Fibroblast of mammary gland (primary cell): Measurements from ENCODE around the gene CHST7.

Experiments used
- DNase-seq: peaks from one replicate; pipeline ENCODE4 v3.0.0-alpha.2; 2010; ENCODE audit warnings: low read depth
- H3K4me3 ChIP-seq: 2 replicates; pipeline ENCODE4 v1.5.1; 2011; ENCODE audit warnings: low read depth, mild to moderate bottlenecking, low read length, moderate library complexity; ENCODE audit not compliant: control insufficient read depth
- CTCF ChIP-seq: conservative IDR thresholded peaks from 2 replicates; pipeline ENCODE4 v1.5.1; 2011; ENCODE audit warnings: low read depth, low read length, inconsistent platforms; ENCODE audit not compliant: control insufficient read depth, insufficient read depth

CHST7 gene

GRCh38 chrX:46630141-46630540, 56.6 kb downstream of the CHST7 start:
- DNase-seq = peak; percentile 41
- no peak overlapping the region for H3K4me3 ChIP-seq
- TF ChIP-seq CTCF = no peak

- H3K4me3 ChIP-seq = no peak overlapping the region
- TF ChIP-seq CTCF = no peak
- DNase-seq = peak; percentile 26
These were observed 61.0 kb downstream of the CHST7 start for GRCh38 chrX:46634577-46634976.

- TF ChIP-seq CTCF = no peak
- no peak for DNase-seq
These were observed 61.6 kb downstream of the CHST7 start for GRCh38 chrX:46635186-46635585.

GRCh38 chrX:46636223-46636622, 62.7 kb downstream of the CHST7 start:
- no peak for TF ChIP-seq CTCF
- no peak for DNase-seq
- no peak overlapping the region for H3K4me3 ChIP-seq

More at GRCh38 chrX:46635186-46635585, 61.6 kb downstream of the CHST7 start:
- no peak overlapping the region for H3K4me3 ChIP-seq

- no peak overlapping the region for H3K4me3 ChIP-seq
- peak; percentile 41 for DNase-seq
- no peak for TF ChIP-seq CTCF
These were observed 64.4 kb downstream of the CHST7 start for GRCh38 chrX:46637938-46638337.

- peak; percentile 28 for TF ChIP-seq CTCF
- DNase-seq = peak; percentile 39
- H3K4me3 ChIP-seq = no peak overlapping the region
These were observed 68.6 kb downstream of the CHST7 start for GRCh38 chrX:46642145-46642544.

- H3K4me3 ChIP-seq = no peak overlapping the region
- no peak for DNase-seq
- TF ChIP-seq CTCF = no peak
These were observed 70.1 kb downstream of the CHST7 start for GRCh38 chrX:46643636-46644035.
